HepG2 (cell line): ENCODE data around the gene PARM1. TPM values are rescaled to one million over a fixed set of nuclear protein-coding genes. Genes with fewer than 3 reads are reported as not detected.

Experiments
- ATAC-seq: fragments of 200-7000 bp; cut with Tn5 transposase; 3 replicates; pipeline ENCODE4 v1.9.1; 2020; ENCODE audit warnings: mild to moderate bottlenecking, moderate library complexity
- BruUV-seq: library from RNA; stranded (reverse); fragments of 400-500 nt; replicated peaks from 2 replicates; lab custom pipeline; 2021; lab: Mats Ljungman, UMichigan
- CTCF ChIA-PET: fragments of 300-600 bp; formaldehyde crosslinking; extraction: SDS; loops from one replicate; lab custom pipeline; 2021; ENCODE audit warnings: low total read pairs, inconsistent platforms, low intra/inter-chr PET ratio; lab: Yijun Ruan, JAX
- POLR2A ChIA-PET: fragments of 350-600 bp; sonication (Branson Sonifier 250); formaldehyde crosslinking; loops from one replicate; lab custom pipeline; 2020; ENCODE audit warnings: antibody characterized with exemption, inconsistent platforms; lab: Yijun Ruan, JAX
- DNase-seq: peaks from one replicate; pipeline ENCODE4 v3.0.0-alpha.2; 2015; ENCODE audit warnings: low spot score
- FAIRE-seq: peaks from 3 replicates; lab custom pipeline; 2011; peaks lifted over from hg19 to GRCh38; lab: Jason Lieb, UNC
- H2AFZ ChIP-seq: one replicate; pipeline ENCODE4 v1.6.1; 2011; ENCODE audit warnings: low read length, inconsistent platforms
- H3K27ac ChIP-seq: fragments of 300-600 bp; 3 replicates; pipeline ENCODE4 v1.8.0; 2011; ENCODE audit warnings: mixed run types, mild to moderate bottlenecking, mixed read lengths, low read length, inconsistent platforms; ENCODE audit not compliant: insufficient read depth; ENCODE audit errors: extremely low read length
- H3K27me3 ChIP-seq, 2 experiments: fragments of 200-600 bp in 1 of 2; 2 replicates in 1 of 2; 3 replicates in 1 of 2; pipeline versions ENCODE4 v1.6.0 to v1.8.0; 2011; ENCODE audit warnings: low read length in 2 of 2, mild to moderate bottlenecking in 2 of 2, moderate library complexity in 2 of 2, inconsistent platforms in 1 of 2; ENCODE audit not compliant: insufficient read depth in 2 of 2, control insufficient read depth in 1 of 2
- H3K36me3 ChIP-seq, 2 experiments: fragments of 200-600 bp in 1 of 2; replicated peaks in 1 of 2; 2 replicates in 1 of 2; 3 replicates in 1 of 2; pipeline versions ENCODE4 v1.5.1 to v1.8.0; 2011; ENCODE audit warnings: low read length in 2 of 2, inconsistent platforms in 1 of 2; ENCODE audit not compliant: insufficient read depth in 2 of 2, control insufficient read depth in 1 of 2
- H3K4me1 ChIP-seq: 2 replicates; pipeline ENCODE4 v1.5.1; 2012; ENCODE audit warnings: low read length, inconsistent platforms; ENCODE audit not compliant: insufficient read depth
- H3K4me2 ChIP-seq: 2 replicates; pipeline ENCODE4 v1.6.0; 2011; ENCODE audit warnings: low read depth, low read length, inconsistent platforms
- H3K4me3 ChIP-seq, 3 experiments: fragments of 200-600 bp in 1 of 3; sonication (generic), shearing (Covaris generic) in 1 of 3; replicated peaks in 1 of 3; 2 replicates each; pipeline ENCODE4 v1.5.1; 2011 to 2016; ENCODE audit warnings: low read length in 3 of 3, inconsistent platforms in 2 of 3, low read depth in 2 of 3, mild to moderate bottlenecking in 2 of 3, control low read depth in 1 of 3, mixed read lengths in 1 of 3; ENCODE audit not compliant: insufficient read depth in 1 of 3
- H3K79me2 ChIP-seq: one replicate; pipeline ENCODE4 v1.6.1; 2011; ENCODE audit warnings: low read length, inconsistent platforms; ENCODE audit not compliant: insufficient read depth
- H3K9ac ChIP-seq: 2 replicates; pipeline ENCODE4 v1.6.0; 2011; ENCODE audit warnings: mild to moderate bottlenecking, low read depth, low read length, inconsistent platforms; ENCODE audit not compliant: insufficient read depth
- H3K9me3 ChIP-seq: 2 replicates; pipeline ENCODE4 v1.5.1; 2012; ENCODE audit warnings: mild to moderate bottlenecking, low read length
- H4K20me1 ChIP-seq: 2 replicates; pipeline ENCODE4 v1.6.0; 2011; ENCODE audit warnings: inconsistent platforms, mild to moderate bottlenecking, low read length, moderate library complexity; ENCODE audit not compliant: insufficient read depth
- BHLHE40 ChIP-seq: IDR thresholded peaks from 2 replicates; pipeline ENCODE4 v1.6.1; 2011; ENCODE audit warnings: low read length, improper control_type of control experiment
- CHD4 ChIP-seq: fragments of 200-600 bp; sonication (generic); IDR thresholded peaks from 2 replicates; pipeline ENCODE4 v1.7.0; 2017; ENCODE audit warnings: mild to moderate bottlenecking, low read length, borderline replicate concordance
- HOXD1 ChIP-seq: sonication (generic); formaldehyde crosslinking; IDR thresholded peaks from 2 replicates; pipeline ENCODE4 v1.5.0; 2020; ENCODE audit warnings: missing genetic modification reagents
- MED1 ChIP-seq: sonication (generic); formaldehyde crosslinking; IDR thresholded peaks from 2 replicates; pipeline ENCODE4 v1.4.0; 2020; ENCODE audit warnings: missing genetic modification reagents
- MED8 ChIP-seq: sonication (generic); formaldehyde crosslinking; IDR thresholded peaks from 2 replicates; pipeline ENCODE4 v1.8.1; 2023; ENCODE audit warnings: mild to moderate bottlenecking, missing genetic modification reagents; ENCODE audit not compliant: insufficient replicate concordance
- POLR2A ChIP-seq, 2 experiments: IDR thresholded peaks; 2 replicates each; pipeline ENCODE4 v1.6.1; 2011; ENCODE audit warnings: low read depth in 2 of 2, low read length in 2 of 2, mild to moderate bottlenecking in 1 of 2, moderate library complexity in 1 of 2; ENCODE audit not compliant: insufficient read depth in 1 of 2
- SRSF9 ChIP-seq: fragments of 200-400 bp; formaldehyde crosslinking; IDR thresholded peaks from 2 replicates; pipeline ENCODE4 v1.6.1; 2018; ENCODE audit warnings: borderline replicate concordance, mild to moderate bottlenecking, low read depth, low read length; ENCODE audit not compliant: insufficient read depth, poor library complexity, severe bottlenecking
- TCF7 ChIP-seq: sonication (generic); IDR thresholded peaks from 2 replicates; pipeline ENCODE4 v1.6.1; 2016; ENCODE audit warnings: antibody characterized with exemption, low read depth
- ZFP36L1 ChIP-seq: sonication (generic); formaldehyde crosslinking; IDR thresholded peaks from 2 replicates; pipeline ENCODE4 v1.8.0; 2022; ENCODE audit warnings: mild to moderate bottlenecking, missing genetic modification reagents, moderate library complexity
- ZNF616 ChIP-seq: sonication (generic); formaldehyde crosslinking; IDR thresholded peaks from 2 replicates; pipeline ENCODE4 v1.5.0; 2020; ENCODE audit warnings: low read depth, mild to moderate bottlenecking, missing genetic modification reagents
- ZXDC ChIP-seq: sonication (generic); formaldehyde crosslinking; IDR thresholded peaks from 2 replicates; pipeline ENCODE4 v1.5.0; 2020; ENCODE audit warnings: mild to moderate bottlenecking, missing genetic modification reagents
- WGBS: methylation state at CpG from one replicate; pipeline ENCODE4 v1.1.6; 2017; ENCODE audit warnings: low lambda C conversion rate; 5-methylcytosine and 5-hydroxymethylcytosine counted together
- in situ Hi-C: cut with HindIII; loops from 2 replicates; pipeline ENCODE4 v1.10.0; 2017; ENCODE audit warnings: low pct_unique_long_range_greater_than_20kb; ENCODE audit not compliant: extremely low pct_ligation_motif_present
- intact Hi-C: fragments of 100-400 bp; cut with micrococcal nuclease; formaldehyde crosslinking; loops from one replicate; pipeline ENCODE4 v1.10.0; 2022; ENCODE audit not compliant: unreplicated experiment
- polyA plus RNA-seq, 8 experiments: library from polyadenylated mRNA; depleted of rRNA in 3 of 8; stranded (reverse) in 7 of 8; unstranded in 1 of 8; fragments of >200 nt; fragmentation: Illumina TruSeq in 4 of 8; extraction: Trizol in 4 of 8; gene quantifications; 2 replicates each; pipeline versions ENCODE4 v1.2.1 to v1.2.3, GENCODE V29; 2011 to 2016; ENCODE audit warnings: low read depth in 4 of 8, missing spikeins in 1 of 8, mixed read lengths in 1 of 8; ENCODE audit not compliant: insufficient read depth in 1 of 8
- total RNA-seq, 5 experiments: library from RNA; depleted of rRNA; stranded (reverse); fragments of >200 nt; fragmentation: Illumina TruSeq; extraction: Trizol; gene quantifications; 2 replicates each; pipeline ENCODE4 v1.2.3, GENCODE V29; 2016; ENCODE audit warnings: low read depth in 1 of 5
- TF ChIP-seq, protein P1 (sequence below): fragments of 450-650 bp; IDR thresholded peaks from 2 replicates; pipeline ENCODE4 v1.6.1; 2016
- TF ChIP-seq, protein P2 (sequence below): sonication (generic); formaldehyde crosslinking; IDR thresholded peaks from 2 replicates; pipeline ENCODE4 v1.4.0; 2020; ENCODE audit warnings: missing genetic modification reagents

Gene PARM1
- total and polyA plus RNA-seq, 2 of the 13 experiments (the other 11 are each of a cell fraction or from before 2014, with no cell fraction given), result not detected

DNA sequence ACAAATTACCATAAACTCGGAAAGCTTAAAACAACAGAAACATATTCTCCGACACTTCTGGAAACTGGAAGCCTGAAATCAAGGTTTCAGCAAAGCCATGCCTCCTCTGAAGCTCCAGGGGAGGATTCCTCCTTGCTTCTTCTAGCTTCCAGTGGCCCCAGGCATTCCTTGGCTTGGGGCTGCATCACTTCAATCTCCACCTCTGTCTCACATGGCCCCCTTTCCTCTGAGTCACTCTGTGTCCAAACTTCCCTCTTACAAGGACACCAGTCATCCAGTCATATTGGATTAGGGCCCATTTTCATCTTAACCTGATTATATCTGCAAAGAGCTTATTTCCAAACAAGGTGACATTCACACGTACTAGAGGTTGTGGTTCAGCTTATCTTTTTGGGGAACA is 17.3 kb downstream of the PARM1 start:
- Histone ChIP-seq H3K27me3 (no peaks in the 10 kb centered on the region), H3K27ac (no peak overlapping the region), H3K79me2 (no peaks in the 10 kb centered on the region), H4K20me1 (no peaks in the 10 kb centered on the region), H3K9ac (no peak overlapping the region), H3K9me3 (no peaks in the 10 kb centered on the region), H3K4me1 (no peaks in the 10 kb centered on the region)
- intact Hi-C loops, result no loop called here
- POLR2A ChIA-PET, result no interaction called here
- in situ Hi-C loops, result no loop called here
- no TSS peak for BruUV-seq
- TF ChIP-seq MED1 (CRISPR knock-in tag) (no peak), BHLHE40 (no peak), SRSF9 (no peak), ZXDC (CRISPR knock-in tag) (no peak), POLR2A (IDR thresholded peaks at IDR 0.05; ENCODE audit: insufficient read depth in 1 of 2, low read depth in 2 of 2, low read length in 2 of 2) (no peak), MED8 (CRISPR knock-in tag) (no peak), TCF7 (no peak), HOXD1 (CRISPR knock-in tag) (no peak), ZFP36L1 (CRISPR knock-in tag) (no peak), ZNF616 (CRISPR knock-in tag) (no peak), CHD4 (no peak)
- TF ChIP-seq, protein P1, sequence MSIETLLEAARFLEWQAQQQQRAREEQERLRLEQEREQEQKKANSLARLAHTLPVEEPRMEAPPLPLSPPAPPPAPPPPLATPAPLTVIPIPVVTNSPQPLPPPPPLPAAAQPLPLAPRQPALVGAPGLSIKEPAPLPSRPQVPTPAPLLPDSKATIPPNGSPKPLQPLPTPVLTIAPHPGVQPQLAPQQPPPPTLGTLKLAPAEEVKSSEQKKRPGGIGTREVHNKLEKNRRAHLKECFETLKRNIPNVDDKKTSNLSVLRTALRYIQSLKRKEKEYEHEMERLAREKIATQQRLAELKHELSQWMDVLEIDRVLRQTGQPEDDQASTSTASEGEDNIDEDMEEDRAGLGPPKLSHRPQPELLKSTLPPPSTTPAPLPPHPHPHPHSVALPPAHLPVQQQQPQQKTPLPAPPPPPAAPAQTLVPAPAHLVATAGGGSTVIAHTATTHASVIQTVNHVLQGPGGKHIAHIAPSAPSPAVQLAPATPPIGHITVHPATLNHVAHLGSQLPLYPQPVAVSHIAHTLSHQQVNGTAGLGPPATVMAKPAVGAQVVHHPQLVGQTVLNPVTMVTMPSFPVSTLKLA, result no peak
- TF ChIP-seq, protein P2, sequence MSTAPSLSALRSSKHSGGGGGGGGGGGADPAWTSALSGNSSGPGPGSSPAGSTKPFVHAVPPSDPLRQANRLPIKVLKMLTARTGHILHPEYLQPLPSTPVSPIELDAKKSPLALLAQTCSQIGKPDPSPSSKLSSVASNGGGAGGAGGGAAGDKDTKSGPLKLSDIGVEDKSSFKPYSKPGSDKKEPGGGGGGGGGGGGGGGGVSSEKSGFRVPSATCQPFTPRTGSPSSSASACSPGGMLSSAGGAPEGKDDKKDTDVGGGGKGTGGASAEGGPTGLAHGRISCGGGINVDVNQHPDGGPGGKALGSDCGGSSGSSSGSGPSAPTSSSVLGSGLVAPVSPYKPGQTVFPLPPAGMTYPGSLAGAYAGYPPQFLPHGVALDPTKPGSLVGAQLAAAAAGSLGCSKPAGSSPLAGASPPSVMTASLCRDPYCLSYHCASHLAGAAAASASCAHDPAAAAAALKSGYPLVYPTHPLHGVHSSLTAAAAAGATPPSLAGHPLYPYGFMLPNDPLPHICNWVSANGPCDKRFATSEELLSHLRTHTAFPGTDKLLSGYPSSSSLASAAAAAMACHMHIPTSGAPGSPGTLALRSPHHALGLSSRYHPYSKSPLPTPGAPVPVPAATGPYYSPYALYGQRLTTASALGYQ, result no peak
- TF ChIP-seq, all 625 proteins: peak for 0
- Histone ChIP-seq H3K4me3 (no peak overlapping the region), H2AFZ (no peak overlapping the region), H3K36me3 (no peaks in the 10 kb centered on the region), H3K4me2 (no peak overlapping the region)
- DNase-seq (no peak), FAIRE-seq (no peak), ATAC-seq (no peak)
- CTCF ChIA-PET, result no interaction called here
- 5% methylated on average over 3 of the region's 3 CpGs for WGBS
